GM18517 (cell line): ENCODE data around the gene IRAK4.

Source experiments
- ATAC-seq: cut with Tn5 transposase; IDR thresholded peaks from one replicate; pipeline ENCODE4 v1.9.1; 2021; ENCODE audit warnings: mild to moderate bottlenecking, moderate library complexity; ENCODE audit not compliant: unreplicated experiment

The IRAK4 gene

DNA sequence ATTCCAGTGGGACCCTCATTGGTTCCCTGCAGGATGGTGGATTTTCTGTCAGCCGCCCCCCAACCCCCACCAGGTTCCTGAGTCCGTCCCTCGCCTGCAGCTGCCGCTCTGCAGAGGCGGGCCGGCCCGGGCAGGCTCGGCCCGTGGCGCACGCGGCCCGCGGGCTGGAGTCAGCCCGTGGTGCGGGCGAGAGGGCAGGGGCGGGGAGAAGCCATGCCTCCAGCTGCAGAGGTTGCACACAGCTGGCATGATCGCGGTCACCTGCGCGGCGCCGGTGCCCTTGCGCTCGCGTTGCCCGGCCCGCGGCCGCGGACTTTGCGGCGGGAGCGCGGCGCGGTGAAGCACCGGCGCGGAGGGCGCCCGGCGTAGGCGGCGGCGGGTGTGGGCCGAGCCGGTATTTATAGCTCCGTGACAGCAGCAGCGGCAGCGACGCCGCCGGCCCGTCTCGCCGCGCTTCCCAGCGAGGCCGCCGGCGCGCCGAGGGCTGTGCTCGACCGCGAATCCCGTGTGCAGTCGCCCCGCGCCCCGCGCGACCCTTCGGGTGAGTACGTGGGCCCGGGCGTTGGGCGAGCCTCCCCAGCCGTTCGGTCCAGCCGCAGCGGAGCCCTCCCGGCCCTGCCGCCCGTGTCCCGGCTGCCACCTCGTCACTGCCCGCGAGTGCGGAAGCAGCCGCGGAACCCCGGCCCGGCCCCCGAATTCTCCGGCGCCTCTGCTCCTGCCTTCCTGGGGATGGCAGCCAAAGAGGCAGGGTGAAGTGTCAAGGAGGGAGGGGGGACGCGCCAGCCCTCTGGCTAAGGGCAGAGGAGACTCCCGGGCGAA is 77.1 kb downstream of the IRAK4 start, which contains the start of gene TMEM117:
TSS of gene TMEM117 (plus strand) at position 426 of the 819 bp plus-strand sequence.
- peak; percentile 83 for ATAC-seq

DNA sequence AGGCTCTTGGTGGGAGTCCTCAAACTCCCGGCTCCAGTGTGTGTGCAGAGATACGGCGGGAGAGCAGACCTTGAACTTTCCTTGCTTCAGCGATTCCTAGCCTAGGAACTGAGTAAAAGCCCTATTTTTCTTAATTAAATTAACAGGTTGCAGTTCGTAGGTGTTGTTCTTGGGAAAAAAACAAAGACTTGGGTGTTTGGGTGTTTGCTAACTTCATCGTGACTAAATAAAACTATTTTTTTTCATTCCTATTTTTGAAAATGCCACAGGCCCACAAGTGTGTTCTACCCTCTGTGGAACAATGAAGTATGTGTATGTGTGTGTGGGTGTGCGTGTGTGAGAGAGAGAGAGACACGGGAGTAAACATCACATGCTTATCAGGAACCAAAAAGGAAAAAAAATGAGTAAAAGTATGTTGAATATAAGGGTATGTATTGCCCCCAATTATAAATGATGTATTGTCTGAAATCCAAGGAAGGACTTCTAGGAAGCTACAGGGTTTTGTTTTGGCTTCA is 77.8 kb downstream of the IRAK4 start:
- peak; percentile 38 for ATAC-seq
